GM12801 (cell line): ENCODE measurements around the gene URM1.

Source experiments
- TF ChIP-seq, protein P1 (sequence below): IDR thresholded peaks from one replicate; pipeline ENCODE4 v1.5.1; 2011; ENCODE audit warnings: control low read depth; ENCODE audit not compliant: insufficient read length; ENCODE audit errors: extremely low read depth

URM1 gene

DNA sequence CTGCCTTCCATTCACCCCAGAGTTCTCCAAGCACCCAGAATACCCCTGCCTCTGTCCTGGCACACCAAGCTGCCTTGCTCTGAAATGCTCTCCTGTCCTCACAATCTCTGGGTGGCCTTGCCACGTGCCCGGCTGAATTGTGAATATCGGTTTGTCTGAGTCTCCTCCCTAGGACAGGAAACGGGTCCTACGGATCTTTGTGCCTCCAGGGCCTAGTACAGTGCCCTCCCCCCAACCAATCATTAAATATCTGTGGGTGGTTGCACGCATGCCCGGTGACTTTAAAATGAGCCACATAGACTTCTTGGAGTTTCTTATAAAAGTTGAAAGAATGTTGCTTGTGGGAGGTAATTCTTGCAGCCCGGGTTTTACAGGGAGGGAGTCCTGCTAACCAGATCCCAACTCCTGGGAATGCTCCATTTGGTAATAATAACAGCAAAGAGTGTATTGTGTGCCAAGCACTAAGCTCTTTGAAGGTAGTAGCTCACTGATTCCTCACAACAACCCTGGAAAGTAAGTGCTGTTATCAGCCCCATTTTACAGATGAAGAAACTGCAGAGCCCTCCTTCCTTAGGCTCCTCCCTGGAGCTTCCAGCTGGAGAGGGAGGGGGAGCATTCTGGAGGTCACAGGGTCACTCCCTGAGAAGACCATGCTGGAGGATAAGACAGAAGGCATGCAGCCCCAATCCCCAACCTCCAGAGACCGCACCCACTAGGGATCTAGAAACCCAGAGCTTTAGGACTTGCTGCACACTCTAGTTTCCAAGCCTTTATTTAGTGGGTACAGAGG lies 23.4 kb downstream of the URM1 start:
- TF ChIP-seq, protein P1, sequence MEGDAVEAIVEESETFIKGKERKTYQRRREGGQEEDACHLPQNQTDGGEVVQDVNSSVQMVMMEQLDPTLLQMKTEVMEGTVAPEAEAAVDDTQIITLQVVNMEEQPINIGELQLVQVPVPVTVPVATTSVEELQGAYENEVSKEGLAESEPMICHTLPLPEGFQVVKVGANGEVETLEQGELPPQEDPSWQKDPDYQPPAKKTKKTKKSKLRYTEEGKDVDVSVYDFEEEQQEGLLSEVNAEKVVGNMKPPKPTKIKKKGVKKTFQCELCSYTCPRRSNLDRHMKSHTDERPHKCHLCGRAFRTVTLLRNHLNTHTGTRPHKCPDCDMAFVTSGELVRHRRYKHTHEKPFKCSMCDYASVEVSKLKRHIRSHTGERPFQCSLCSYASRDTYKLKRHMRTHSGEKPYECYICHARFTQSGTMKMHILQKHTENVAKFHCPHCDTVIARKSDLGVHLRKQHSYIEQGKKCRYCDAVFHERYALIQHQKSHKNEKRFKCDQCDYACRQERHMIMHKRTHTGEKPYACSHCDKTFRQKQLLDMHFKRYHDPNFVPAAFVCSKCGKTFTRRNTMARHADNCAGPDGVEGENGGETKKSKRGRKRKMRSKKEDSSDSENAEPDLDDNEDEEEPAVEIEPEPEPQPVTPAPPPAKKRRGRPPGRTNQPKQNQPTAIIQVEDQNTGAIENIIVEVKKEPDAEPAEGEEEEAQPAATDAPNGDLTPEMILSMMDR = no peak

DNA sequence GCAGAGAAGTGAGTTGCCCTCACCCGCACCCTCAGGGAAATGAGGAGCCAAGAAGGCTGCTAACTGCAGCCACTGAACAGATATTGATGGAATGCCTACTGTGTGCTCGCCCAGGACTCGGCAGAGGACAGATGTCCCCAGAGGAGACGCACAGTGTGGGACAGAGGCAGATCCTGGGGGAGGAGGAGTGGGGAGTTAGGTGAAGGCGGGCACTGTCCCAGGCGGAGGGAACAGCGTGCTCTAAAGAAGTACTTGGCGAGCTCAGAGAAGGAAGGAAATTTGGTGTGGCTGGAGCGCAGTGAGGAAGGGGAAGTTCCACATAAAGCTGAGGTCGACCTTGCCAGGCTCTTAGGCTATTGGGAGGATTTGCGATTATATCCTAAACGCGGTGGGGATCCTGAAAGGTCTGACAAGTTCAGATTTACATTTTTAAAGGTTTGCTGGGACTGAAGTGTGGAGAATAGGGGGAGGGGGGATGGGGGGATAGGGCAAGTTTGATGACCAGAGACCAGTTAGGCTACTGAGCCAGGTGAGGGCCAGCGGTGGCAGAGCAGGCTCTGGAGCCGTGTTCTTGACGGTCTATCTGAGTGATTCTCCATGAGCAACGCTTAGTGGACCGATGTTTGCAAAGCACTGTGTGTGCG lies 25.9 kb downstream of the URM1 start:
- TF ChIP-seq, protein P1 = no peak

DNA sequence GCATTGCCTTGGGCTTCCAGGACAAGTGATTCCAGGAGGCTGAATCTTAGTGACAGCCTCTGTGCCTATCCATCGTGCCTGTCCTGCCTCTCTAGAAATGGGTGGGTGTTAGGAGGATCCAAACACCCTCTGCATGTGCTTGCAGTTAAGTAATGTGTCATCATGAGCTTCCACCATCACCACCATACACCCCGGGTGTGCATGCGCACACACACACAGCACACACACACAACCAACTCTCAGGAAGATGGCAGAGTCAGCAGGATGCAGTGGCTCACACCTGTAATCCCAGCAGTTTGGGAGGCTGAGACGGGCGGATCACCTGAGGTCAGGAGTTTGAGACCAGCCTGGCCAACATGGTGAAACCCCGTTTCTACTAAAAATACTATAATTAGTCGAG lies 26.7 kb downstream of the URM1 start:
- TF ChIP-seq, protein P1 = no peak

DNA sequence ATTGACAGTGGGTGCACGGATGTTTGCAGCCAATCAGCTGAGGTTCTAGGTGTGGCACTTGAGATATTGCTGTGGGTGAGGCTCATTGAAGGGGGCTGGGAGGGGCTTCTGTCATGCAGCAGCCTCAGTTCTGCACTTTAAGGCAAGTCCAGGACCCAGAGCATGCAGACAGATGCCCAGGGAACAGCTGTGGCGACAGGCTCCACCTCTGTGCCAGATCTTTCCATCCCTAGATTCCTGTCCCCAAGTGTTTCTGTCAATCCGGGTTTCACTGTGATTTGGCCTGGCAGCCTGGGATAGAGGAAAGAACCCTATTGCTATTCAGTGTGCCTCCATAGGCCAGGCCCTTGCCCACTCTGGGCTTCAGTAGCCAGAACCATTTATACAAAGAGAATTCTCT lies 28.7 kb downstream of the URM1 start:
- TF ChIP-seq, protein P1 = no peak

DNA sequence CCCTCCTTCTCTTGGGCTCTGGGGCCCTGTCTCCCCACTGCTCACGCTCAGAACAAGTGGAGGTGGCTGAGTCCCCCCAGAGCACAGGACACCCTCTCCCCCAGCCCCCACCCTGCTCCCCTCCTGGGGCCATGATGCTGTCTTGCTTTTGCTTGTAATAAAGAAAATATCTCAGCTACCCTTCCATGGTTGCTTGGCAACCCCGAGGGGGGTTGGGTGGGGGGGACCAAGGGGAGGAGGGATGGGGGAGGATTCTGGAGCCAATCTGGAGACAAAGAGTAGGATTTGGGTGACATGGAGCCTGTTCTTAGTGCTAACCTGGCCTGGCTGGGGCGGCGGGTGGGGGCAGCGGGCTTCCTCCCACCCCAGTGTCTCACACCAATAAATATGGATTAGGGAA lies 33.4 kb downstream of the URM1 start:
- TF ChIP-seq, protein P1 = no peak

DNA sequence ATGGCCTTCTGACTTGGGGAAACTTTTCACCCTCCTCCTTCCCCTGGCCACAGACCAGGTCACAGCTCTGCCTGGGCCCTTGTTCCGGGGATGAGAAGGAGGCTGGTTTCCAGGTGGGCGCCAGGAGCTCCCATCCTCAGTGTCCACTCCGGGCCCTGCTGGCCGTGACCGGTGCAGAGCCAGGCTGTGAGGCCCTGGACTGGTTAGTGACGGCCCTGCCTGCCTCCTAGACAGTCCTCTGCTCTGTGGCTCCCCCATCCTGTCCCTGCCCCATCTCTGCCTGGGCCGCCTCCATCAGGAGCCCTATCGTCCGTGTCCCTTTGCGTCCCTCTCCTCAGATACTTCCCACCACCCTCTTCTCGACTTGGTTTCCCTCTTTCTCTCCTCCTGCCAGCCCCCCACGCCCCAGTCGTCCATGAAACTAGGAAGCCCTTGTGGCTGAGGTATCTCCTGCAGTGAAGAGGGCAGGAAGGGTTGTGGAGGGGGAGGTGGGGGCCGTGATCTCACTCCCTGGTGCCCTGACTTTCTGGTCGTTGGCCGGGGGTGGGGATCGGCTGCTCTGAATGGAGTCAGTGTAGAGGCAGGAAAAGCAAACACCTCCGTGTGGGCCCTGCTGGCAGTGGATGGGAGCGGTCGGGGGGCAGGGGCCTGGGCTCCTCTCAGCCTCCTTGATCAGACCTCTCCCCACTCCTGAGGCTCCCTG lies 34.1 kb downstream of the URM1 start:
- TF ChIP-seq, protein P1 = no peak

DNA sequence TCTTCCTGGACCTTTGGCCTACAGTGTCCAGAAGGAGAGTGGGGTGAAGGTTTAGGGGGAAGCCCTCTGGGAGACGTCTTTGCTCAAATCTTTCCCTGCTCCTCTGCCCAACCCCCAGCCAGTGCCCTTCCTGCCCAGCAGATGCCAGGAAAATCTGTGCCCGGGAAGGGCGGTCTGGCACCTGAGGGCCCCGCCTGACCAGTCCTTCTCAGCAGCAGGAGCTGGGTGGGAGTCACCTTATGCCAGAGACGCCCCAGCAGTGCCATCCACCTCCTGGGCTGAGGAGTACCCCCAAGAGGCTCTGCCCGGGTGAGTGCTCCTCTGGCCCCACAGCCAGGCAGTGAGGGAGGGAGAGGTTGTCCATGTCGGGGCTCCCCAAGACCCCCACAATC lies 34.6 kb downstream of the URM1 start:
- TF ChIP-seq, protein P1 = no peak
